ENCODE measurements around the gene SMARCA4.

SMARCA4 gene

GRCh38 chr19:11007962-11008532 lies 47.2 kb downstream of the SMARCA4 start:
- TF ChIP-seq, protein P1, sequence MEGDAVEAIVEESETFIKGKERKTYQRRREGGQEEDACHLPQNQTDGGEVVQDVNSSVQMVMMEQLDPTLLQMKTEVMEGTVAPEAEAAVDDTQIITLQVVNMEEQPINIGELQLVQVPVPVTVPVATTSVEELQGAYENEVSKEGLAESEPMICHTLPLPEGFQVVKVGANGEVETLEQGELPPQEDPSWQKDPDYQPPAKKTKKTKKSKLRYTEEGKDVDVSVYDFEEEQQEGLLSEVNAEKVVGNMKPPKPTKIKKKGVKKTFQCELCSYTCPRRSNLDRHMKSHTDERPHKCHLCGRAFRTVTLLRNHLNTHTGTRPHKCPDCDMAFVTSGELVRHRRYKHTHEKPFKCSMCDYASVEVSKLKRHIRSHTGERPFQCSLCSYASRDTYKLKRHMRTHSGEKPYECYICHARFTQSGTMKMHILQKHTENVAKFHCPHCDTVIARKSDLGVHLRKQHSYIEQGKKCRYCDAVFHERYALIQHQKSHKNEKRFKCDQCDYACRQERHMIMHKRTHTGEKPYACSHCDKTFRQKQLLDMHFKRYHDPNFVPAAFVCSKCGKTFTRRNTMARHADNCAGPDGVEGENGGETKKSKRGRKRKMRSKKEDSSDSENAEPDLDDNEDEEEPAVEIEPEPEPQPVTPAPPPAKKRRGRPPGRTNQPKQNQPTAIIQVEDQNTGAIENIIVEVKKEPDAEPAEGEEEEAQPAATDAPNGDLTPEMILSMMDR (IDR thresholded peaks at IDR 0.05; ENCODE audit: low read length): no peak
- no peak for TF ChIP-seq EZH2 (IDR thresholded peaks at IDR 0.05; ENCODE audit: borderline replicate concordance, low read length)
- Histone ChIP-seq H3K4me1 (ENCODE audit: insufficient read depth, low read length, severe bottlenecking) (no peaks in the 10 kb centered on the region), H3K4me3 (ENCODE audit: low read depth, low read length, poor library complexity, severe bottlenecking) (no peak overlapping the region)

GRCh38 chr19:11010041-11010440 lies 49.2 kb downstream of the SMARCA4 start:
- Histone ChIP-seq H3K9me2 (ENCODE audit: low read depth, low read length) (no peaks in the 10 kb centered on the region), H4K20me1 (ENCODE audit: insufficient read depth, low read length) (no peaks in the 10 kb centered on the region), H3K4me3 (ENCODE audit: low read depth, low read length, poor library complexity, severe bottlenecking) (no peak overlapping the region), H3K4me2 (ENCODE audit: low read length) (no peak overlapping the region), H3K27me3 (ENCODE audit: insufficient read depth, low read length) (no peaks in the 10 kb centered on the region), H3K9ac (ENCODE audit: low read length) (no peak overlapping the region), H3K36me3 (ENCODE audit: insufficient read depth, low read length) (peaks cover 93% of the 10 kb centered on the region), H3K9me3 (ENCODE audit: low read length) (no peaks in the 10 kb centered on the region), H3K79me2 (ENCODE audit: insufficient read depth, low read length) (no peaks in the 10 kb centered on the region), H2AFZ (ENCODE audit: low read length) (no peak overlapping the region), H3K4me1 (ENCODE audit: insufficient read depth, low read length, severe bottlenecking) (no peaks in the 10 kb centered on the region), H3K27ac (ENCODE audit: low read depth, low read length, poor library complexity, severe bottlenecking) (no peak overlapping the region), H3F3A (ENCODE audit: insufficient read depth, low read length) (no peaks in the 10 kb centered on the region; the same call in 1 of the 2 replicates)
- no peak for TF ChIP-seq EZH2 (IDR thresholded peaks at IDR 0.05; ENCODE audit: borderline replicate concordance, low read length)
- TF ChIP-seq, protein P1 (IDR thresholded peaks at IDR 0.05; ENCODE audit: low read length): no peak

More at GRCh38 chr19:11007962-11008532, 47.2 kb downstream of the SMARCA4 start:
- Histone ChIP-seq H3K27me3 (ENCODE audit: insufficient read depth, low read length) (no peaks in the 10 kb centered on the region), H3F3A (ENCODE audit: insufficient read depth, low read length) (no peaks in the 10 kb centered on the region; the same call in 1 of the 2 replicates), H4K20me1 (ENCODE audit: insufficient read depth, low read length) (no peaks in the 10 kb centered on the region), H3K79me2 (ENCODE audit: insufficient read depth, low read length) (no peaks in the 10 kb centered on the region), H3K27ac (ENCODE audit: low read depth, low read length, poor library complexity, severe bottlenecking) (no peak overlapping the region), H3K9ac (ENCODE audit: low read length) (no peak overlapping the region), H3K36me3 (ENCODE audit: insufficient read depth, low read length) (peaks cover 93% of the 10 kb centered on the region), H2AFZ (ENCODE audit: low read length) (no peak overlapping the region), H3K9me3 (ENCODE audit: low read length) (no peaks in the 10 kb centered on the region), H3K9me2 (ENCODE audit: low read depth, low read length) (no peaks in the 10 kb centered on the region), H3K4me2 (ENCODE audit: low read length) (no peak overlapping the region)

DNA sequence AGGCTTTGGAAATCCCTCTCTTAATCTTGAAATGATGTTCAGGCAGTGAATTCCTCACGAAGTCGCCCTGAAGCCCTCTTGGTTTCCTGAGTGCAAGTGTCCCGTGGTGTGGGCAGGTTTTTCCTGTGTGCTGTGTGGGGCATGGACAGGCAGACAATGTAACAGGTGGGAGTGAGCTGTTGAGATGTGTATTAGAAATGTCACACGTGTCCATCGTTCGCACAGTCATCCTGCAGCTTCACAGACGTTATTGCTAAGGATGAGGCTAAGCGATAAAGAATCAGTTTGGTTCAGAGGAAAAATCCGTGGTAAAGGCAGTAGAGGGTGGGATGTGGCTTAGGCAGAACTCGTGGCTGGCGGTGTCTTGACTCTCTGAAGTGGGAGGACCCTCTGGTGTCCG lies 51.7 kb downstream of the SMARCA4 start:
- Histone ChIP-seq H3K9ac (ENCODE audit: low read length) (no peak overlapping the region), H2AFZ (ENCODE audit: low read length) (no peak overlapping the region)

More for the DNA sequence above, 51.7 kb downstream of the SMARCA4 start:
- Histone ChIP-seq H4K20me1 (ENCODE audit: insufficient read depth, low read length) (no peaks in the 10 kb centered on the region), H3K9me3 (ENCODE audit: low read length) (no peaks in the 10 kb centered on the region), H3K4me1 (ENCODE audit: insufficient read depth, low read length, severe bottlenecking) (no peaks in the 10 kb centered on the region), H3F3A (ENCODE audit: insufficient read depth, low read length) (no peaks in the 10 kb centered on the region), H3K4me3 (ENCODE audit: low read depth, low read length, poor library complexity, severe bottlenecking) (no peak overlapping the region), H3K27ac (ENCODE audit: low read depth, low read length, poor library complexity, severe bottlenecking) (no peak overlapping the region), H3K79me2 (ENCODE audit: insufficient read depth, low read length) (no peaks in the 10 kb centered on the region), H3K4me2 (ENCODE audit: low read length) (no peak overlapping the region), H3K9me2 (ENCODE audit: low read depth, low read length) (no peaks in the 10 kb centered on the region), H3K36me3 (ENCODE audit: insufficient read depth, low read length) (peaks cover 93% of the 10 kb centered on the region), H3K27me3 (ENCODE audit: insufficient read depth, low read length) (no peaks in the 10 kb centered on the region)
- TF ChIP-seq, protein P1 (IDR thresholded peaks at IDR 0.05; ENCODE audit: low read length): no peak
- no peak for TF ChIP-seq EZH2 (IDR thresholded peaks at IDR 0.05; ENCODE audit: borderline replicate concordance, low read length)

Measured in OCI-LY1 (cell line).